Parathyroid adenoma (tissue), 2 donors: ENCODE results near the gene DDX49.

ENCODE experiments used
- H2AFZ ChIP-seq: fragments of 300-600 bp; sonication (generic); one replicate; pipeline ENCODE4 v1.7.0; 2017; ENCODE audit warnings: antibody characterized with exemption, mild to moderate bottlenecking
- H3K27ac ChIP-seq: fragments of 300-600 bp; sonication (generic); one replicate; pipeline ENCODE4 v1.7.0; 2017
- H3K27me3 ChIP-seq: fragments of 300-600 bp; sonication (generic); one replicate; pipeline ENCODE4 v1.7.0; 2017; ENCODE audit warnings: low read length; ENCODE audit not compliant: control insufficient read depth, insufficient read depth
- H3K36me3 ChIP-seq: fragments of 300-600 bp; sonication (generic); one replicate; pipeline ENCODE4 v1.7.0; 2017; ENCODE audit warnings: low read length; ENCODE audit not compliant: control insufficient read depth, insufficient read depth
- H3K4me1 ChIP-seq: fragments of 300-600 bp; sonication (generic); one replicate; pipeline ENCODE4 v1.7.0; 2017; ENCODE audit warnings: control low read depth
- H3K4me2 ChIP-seq: fragments of 300-600 bp; sonication (generic); one replicate; pipeline ENCODE4 v1.7.0; 2017; ENCODE audit warnings: low read length
- H3K4me3 ChIP-seq: fragments of 300-600 bp; sonication (generic); one replicate; pipeline ENCODE4 v1.7.0; 2017; ENCODE audit warnings: low read depth, low read length
- H3K79me2 ChIP-seq: fragments of 300-600 bp; sonication (generic); one replicate; pipeline ENCODE4 v1.7.0; 2017; ENCODE audit warnings: control low read depth
- H3K9ac ChIP-seq: fragments of 300-600 bp; sonication (generic); one replicate; pipeline ENCODE4 v1.7.0; 2017; ENCODE audit warnings: mild to moderate bottlenecking
- H3K9me3 ChIP-seq: fragments of 300-600 bp; sonication (generic); one replicate; pipeline ENCODE4 v1.7.0; 2017; ENCODE audit warnings: low read length; ENCODE audit not compliant: control insufficient read depth
- TF ChIP-seq, protein P1 (sequence below): fragments of 300-600 bp; sonication (generic); IDR thresholded peaks from one replicate; pipeline ENCODE4 v1.7.0; 2017; ENCODE audit warnings: antibody characterized with exemption, mild to moderate bottlenecking
- donor health status: primary hyperparathyroidism.

Gene DDX49

DNA sequence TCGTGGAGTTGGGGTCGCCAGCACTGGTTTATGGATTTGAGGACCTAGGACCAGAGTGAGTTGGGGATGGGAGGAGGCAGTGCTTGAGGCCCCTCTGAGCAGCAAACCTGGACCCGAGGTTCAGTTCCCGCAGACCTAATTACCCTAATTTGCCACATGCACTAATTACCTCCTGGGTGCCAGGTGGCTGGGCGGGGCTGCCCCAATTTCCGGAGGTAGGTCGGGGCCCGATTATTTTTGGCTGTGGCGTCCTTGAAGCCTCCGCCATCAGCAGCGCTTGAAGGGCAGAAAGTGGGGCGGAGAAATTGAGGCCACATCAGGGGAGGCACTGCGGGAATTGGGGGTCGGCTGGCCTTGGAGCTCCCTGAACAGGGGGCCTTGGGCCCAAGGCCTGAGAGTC lies 27.4 kb downstream of the DDX49 start:
- H3K27me3 ChIP-seq = no peaks in the 10 kb centered on the region
- H3K4me1 ChIP-seq = no peaks in the 10 kb centered on the region
- no peaks in the 10 kb centered on the region for H3K9me3 ChIP-seq
- TF ChIP-seq, protein P1, sequence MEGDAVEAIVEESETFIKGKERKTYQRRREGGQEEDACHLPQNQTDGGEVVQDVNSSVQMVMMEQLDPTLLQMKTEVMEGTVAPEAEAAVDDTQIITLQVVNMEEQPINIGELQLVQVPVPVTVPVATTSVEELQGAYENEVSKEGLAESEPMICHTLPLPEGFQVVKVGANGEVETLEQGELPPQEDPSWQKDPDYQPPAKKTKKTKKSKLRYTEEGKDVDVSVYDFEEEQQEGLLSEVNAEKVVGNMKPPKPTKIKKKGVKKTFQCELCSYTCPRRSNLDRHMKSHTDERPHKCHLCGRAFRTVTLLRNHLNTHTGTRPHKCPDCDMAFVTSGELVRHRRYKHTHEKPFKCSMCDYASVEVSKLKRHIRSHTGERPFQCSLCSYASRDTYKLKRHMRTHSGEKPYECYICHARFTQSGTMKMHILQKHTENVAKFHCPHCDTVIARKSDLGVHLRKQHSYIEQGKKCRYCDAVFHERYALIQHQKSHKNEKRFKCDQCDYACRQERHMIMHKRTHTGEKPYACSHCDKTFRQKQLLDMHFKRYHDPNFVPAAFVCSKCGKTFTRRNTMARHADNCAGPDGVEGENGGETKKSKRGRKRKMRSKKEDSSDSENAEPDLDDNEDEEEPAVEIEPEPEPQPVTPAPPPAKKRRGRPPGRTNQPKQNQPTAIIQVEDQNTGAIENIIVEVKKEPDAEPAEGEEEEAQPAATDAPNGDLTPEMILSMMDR = no peak
- H3K9ac ChIP-seq = no peak overlapping the region
- no peak overlapping the region for H3K4me2 ChIP-seq
- H3K79me2 ChIP-seq = no peaks in the 10 kb centered on the region
- H3K36me3 ChIP-seq = no peaks in the 10 kb centered on the region
- no peak overlapping the region for H3K4me3 ChIP-seq
- no peak overlapping the region for H3K27ac ChIP-seq
- H2AFZ ChIP-seq = no peak overlapping the region

DNA sequence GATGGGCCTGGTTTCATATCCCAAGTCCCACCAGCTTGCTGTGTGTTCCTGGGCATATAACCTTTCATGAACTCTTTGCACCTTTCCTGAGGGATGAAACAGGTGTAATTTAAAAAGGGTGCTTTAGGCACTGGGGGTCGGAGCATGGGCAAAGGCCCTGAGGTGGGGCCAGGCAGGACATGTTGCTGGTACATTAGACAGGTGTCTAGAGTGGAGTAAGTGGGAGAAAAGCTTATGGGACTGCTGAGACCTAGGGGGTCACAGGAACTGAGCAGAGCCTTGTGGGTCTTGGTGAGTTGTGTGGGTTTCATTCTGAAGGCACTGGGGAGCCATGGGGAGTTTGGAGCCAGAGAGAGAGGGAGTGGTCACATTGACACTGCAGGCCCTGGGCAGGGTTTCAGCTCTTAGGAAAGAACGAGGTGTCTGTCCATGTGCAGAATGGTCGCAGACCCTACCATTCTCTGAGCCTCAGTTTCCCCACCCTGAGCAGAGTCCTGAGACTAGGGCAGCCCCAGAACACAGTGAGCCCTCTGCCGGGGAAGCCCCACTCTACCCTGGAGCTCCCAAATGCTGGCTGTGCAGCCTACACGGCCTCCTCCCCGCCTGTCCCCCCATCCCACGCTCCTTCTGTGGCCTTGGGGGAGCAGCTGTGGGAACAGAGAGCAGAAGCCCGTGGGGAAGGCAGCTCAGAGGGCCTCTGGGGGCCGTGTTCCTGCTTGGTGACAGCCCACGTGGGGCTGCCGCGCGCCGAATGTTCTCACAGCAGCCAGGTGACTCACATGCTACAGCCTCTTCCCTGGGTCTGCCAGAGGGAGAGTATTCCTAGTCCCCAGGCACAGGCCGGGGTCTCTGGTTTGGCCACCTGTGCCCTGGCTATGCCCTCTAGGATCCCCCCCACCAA lies 28.8 kb downstream of the DDX49 start:
- Histone ChIP-seq H3K27me3 (no peaks in the 10 kb centered on the region), H3K4me3 (no peak overlapping the region), H3K36me3 (no peaks in the 10 kb centered on the region), H2AFZ (no peak overlapping the region), H3K79me2 (no peaks in the 10 kb centered on the region), H3K4me2 (no peak overlapping the region), H3K9ac (no peak overlapping the region), H3K27ac (no peak overlapping the region), H3K9me3 (no peaks in the 10 kb centered on the region), H3K4me1 (peaks cover 3% of the 10 kb centered on the region)
- TF ChIP-seq, protein P1 = no peak

DNA sequence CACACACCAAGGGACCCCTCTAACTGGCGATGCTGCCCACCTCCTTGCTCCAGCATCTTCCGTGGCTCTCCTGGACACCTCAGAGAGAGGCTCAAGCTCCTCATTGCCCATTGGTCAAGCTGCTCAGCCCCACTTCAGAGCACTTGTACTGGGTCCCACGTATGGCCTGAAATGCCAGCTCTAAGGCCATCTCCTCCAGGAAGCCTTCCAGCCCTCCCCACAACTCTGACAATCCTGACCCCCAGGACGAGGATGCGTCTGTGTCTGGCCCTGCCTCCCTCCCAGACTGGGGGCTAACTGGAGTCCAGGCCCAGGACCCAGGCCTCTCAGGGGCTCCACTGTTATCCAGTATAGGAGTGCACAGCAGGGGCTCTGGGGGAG lies 29.5 kb downstream of the DDX49 start:
- H3K4me3 ChIP-seq = no peak overlapping the region
- no peak overlapping the region for H3K4me2 ChIP-seq
- no peaks in the 10 kb centered on the region for H3K36me3 ChIP-seq
- H3K79me2 ChIP-seq = no peaks in the 10 kb centered on the region
- no peak overlapping the region for H3K27ac ChIP-seq
- H3K27me3 ChIP-seq = no peaks in the 10 kb centered on the region
- H3K9me3 ChIP-seq = no peaks in the 10 kb centered on the region
- peaks cover 5% of the 10 kb centered on the region for H3K4me1 ChIP-seq
- H3K9ac ChIP-seq = no peak overlapping the region
- TF ChIP-seq, protein P1 = no peak
- no peak overlapping the region for H2AFZ ChIP-seq

DNA sequence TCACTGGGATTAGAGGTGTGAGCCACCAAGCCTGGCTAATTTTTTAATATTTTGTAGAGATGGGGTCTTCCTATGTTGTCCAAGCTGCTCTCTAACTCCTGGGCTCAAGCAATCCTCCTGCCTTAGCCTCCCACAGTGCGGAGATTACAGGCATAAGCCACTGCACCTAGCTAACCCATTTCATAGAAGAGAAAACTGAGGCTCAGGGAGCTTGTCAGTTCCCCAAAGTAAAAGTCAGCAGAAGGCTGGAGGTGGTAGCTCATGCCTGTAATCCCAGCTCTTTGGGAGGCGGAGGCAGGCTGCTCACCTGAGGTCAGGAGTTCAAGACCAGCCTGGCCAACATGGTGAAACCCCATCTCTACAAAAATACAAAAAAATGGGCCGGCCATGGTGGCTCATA lies 30.3 kb downstream of the DDX49 start:
- Histone ChIP-seq H2AFZ (no peak overlapping the region), H3K36me3 (no peaks in the 10 kb centered on the region), H3K9ac (no peak overlapping the region), H3K27ac (no peak overlapping the region), H3K4me1 (peaks cover 5% of the 10 kb centered on the region), H3K79me2 (no peaks in the 10 kb centered on the region), H3K4me3 (no peak overlapping the region), H3K9me3 (no peaks in the 10 kb centered on the region), H3K27me3 (no peaks in the 10 kb centered on the region), H3K4me2 (no peak overlapping the region)
- TF ChIP-seq, protein P1 = no peak
